SU-DHL-6 (cell line): ENCODE data around the gene TARS3.

ENCODE experiments used
- H2AFZ ChIP-seq: fragments of 200-600 bp; sonication (generic); 2 replicates; pipeline ENCODE4 v1.6.1; 2014; ENCODE audit warnings: low read depth, mild to moderate bottlenecking, moderate library complexity, mixed read lengths, antibody characterized with exemption, low read length; ENCODE audit not compliant: severe bottlenecking
- H3F3A ChIP-seq: fragments of 200-600 bp; shearing (Covaris generic); 2 replicates; pipeline ENCODE4 v1.6.0; 2016; ENCODE audit warnings: antibody characterized with exemption, mild to moderate bottlenecking; ENCODE audit not compliant: insufficient read depth
- H3K27ac ChIP-seq: fragments of 200-600 bp; sonication (generic); 2 replicates; pipeline ENCODE4 v1.5.1; 2016; ENCODE audit warnings: low read depth, mild to moderate bottlenecking, low read length, moderate library complexity, mixed read lengths
- H3K27me3 ChIP-seq: fragments of 200-600 bp; sonication (generic), shearing (Covaris generic); 2 replicates; pipeline ENCODE4 v1.6.0; 2014; ENCODE audit warnings: mild to moderate bottlenecking, low read length
- H3K36me3 ChIP-seq: fragments of 200-600 bp; sonication (generic); 2 replicates; pipeline ENCODE4 v1.6.1; 2014; ENCODE audit warnings: mild to moderate bottlenecking, low read length, mixed read lengths
- H3K4me2 ChIP-seq: fragments of 300-600, 200-600 bp; shearing (Covaris generic), sonication (generic); 2 replicates; pipeline ENCODE4 v1.6.0; 2014; ENCODE audit warnings: low read length, low read depth, mild to moderate bottlenecking; ENCODE audit not compliant: poor library complexity, severe bottlenecking
- H3K4me3 ChIP-seq: fragments of 200-600 bp; sonication (generic); 2 replicates; pipeline ENCODE4 v1.5.1; 2014; ENCODE audit warnings: antibody characterized with exemption, low read length, mild to moderate bottlenecking, mixed read lengths; ENCODE audit not compliant: insufficient read depth, poor library complexity, severe bottlenecking
- H3K79me2 ChIP-seq: fragments of 200-600 bp; sonication (generic); 2 replicates; pipeline ENCODE4 v1.6.1; 2014; ENCODE audit warnings: mild to moderate bottlenecking, low read length, moderate library complexity; ENCODE audit not compliant: insufficient read depth
- H3K9ac ChIP-seq: fragments of 200-600 bp; sonication (generic); 2 replicates; pipeline ENCODE4 v1.7.0; 2014; ENCODE audit warnings: mild to moderate bottlenecking, low read length
- H3K9me2 ChIP-seq: fragments of 200-600 bp; sonication (generic); replicated peaks from 2 replicates; pipeline ENCODE4 v1.6.1; 2014; ENCODE audit warnings: low read length; ENCODE audit not compliant: insufficient read depth
- H3K9me3 ChIP-seq: fragments of 200-600 bp; sonication (generic); 2 replicates; pipeline ENCODE4 v1.6.1; 2014; ENCODE audit warnings: low read length, mixed read lengths; ENCODE audit not compliant: insufficient read depth
- H4K20me1 ChIP-seq: fragments of 200-600 bp; sonication (generic); 2 replicates; pipeline ENCODE4 v1.6.1; 2014; ENCODE audit warnings: low read depth, mild to moderate bottlenecking, antibody characterized with exemption, low read length, moderate library complexity, mixed read lengths
- EZH2phosphoT487 ChIP-seq: fragments of 200-600 bp; sonication (generic), shearing (Covaris generic); conservative IDR thresholded peaks from 2 replicates; pipeline ENCODE4 v1.6.1; 2018; ENCODE audit warnings: mild to moderate bottlenecking, antibody characterized with exemption, low read length, moderate library complexity, mixed read lengths
- TF ChIP-seq, protein P1 (sequence below): fragments of 200-600 bp; sonication (generic); IDR thresholded peaks from one replicate; pipeline ENCODE4 v1.5.1; 2017; ENCODE audit warnings: antibody characterized with exemption, mild to moderate bottlenecking, low read length, moderate library complexity; ENCODE audit not compliant: insufficient read depth, poor library complexity, severe bottlenecking

The TARS3 gene

GRCh38 chr15:101611580-101612299, 112.5 kb downstream of the TARS3 start:
- no peak for TF ChIP-seq EZH2phosphoT487
- TF ChIP-seq, protein P1, sequence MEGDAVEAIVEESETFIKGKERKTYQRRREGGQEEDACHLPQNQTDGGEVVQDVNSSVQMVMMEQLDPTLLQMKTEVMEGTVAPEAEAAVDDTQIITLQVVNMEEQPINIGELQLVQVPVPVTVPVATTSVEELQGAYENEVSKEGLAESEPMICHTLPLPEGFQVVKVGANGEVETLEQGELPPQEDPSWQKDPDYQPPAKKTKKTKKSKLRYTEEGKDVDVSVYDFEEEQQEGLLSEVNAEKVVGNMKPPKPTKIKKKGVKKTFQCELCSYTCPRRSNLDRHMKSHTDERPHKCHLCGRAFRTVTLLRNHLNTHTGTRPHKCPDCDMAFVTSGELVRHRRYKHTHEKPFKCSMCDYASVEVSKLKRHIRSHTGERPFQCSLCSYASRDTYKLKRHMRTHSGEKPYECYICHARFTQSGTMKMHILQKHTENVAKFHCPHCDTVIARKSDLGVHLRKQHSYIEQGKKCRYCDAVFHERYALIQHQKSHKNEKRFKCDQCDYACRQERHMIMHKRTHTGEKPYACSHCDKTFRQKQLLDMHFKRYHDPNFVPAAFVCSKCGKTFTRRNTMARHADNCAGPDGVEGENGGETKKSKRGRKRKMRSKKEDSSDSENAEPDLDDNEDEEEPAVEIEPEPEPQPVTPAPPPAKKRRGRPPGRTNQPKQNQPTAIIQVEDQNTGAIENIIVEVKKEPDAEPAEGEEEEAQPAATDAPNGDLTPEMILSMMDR: no peak
- Histone ChIP-seq H3K27me3 (no peaks in the 10 kb centered on the region), H3K9me2 (no peaks in the 10 kb centered on the region)

GRCh38 chr15:101611007-101611406, 113.3 kb downstream of the TARS3 start:
- Histone ChIP-seq H3K9ac (no peak overlapping the region), H3K27ac (no peak overlapping the region), H3K27me3 (no peaks in the 10 kb centered on the region), H3K9me3 (no peaks in the 10 kb centered on the region), H3K4me3 (no peak overlapping the region), H4K20me1 (no peaks in the 10 kb centered on the region), H2AFZ (no peak overlapping the region), H3F3A (no peaks in the 10 kb centered on the region), H3K9me2 (no peaks in the 10 kb centered on the region), H3K79me2 (no peaks in the 10 kb centered on the region), H3K4me2 (no peak overlapping the region), H3K36me3 (no peaks in the 10 kb centered on the region)
- TF ChIP-seq, protein P1: no peak
- TF ChIP-seq EZH2phosphoT487: no peak

More at GRCh38 chr15:101611580-101612299, 112.5 kb downstream of the TARS3 start:
- H4K20me1 ChIP-seq: no peaks in the 10 kb centered on the region
- no peaks in the 10 kb centered on the region for H3F3A ChIP-seq
- H3K36me3 ChIP-seq: no peaks in the 10 kb centered on the region
- no peak overlapping the region for H3K4me2 ChIP-seq
- no peaks in the 10 kb centered on the region for H3K79me2 ChIP-seq
- H3K27ac ChIP-seq: no peak overlapping the region
- H3K9me3 ChIP-seq: no peaks in the 10 kb centered on the region
- H2AFZ ChIP-seq: no peak overlapping the region
- no peak overlapping the region for H3K4me3 ChIP-seq
- no peak overlapping the region for H3K9ac ChIP-seq

DNA sequence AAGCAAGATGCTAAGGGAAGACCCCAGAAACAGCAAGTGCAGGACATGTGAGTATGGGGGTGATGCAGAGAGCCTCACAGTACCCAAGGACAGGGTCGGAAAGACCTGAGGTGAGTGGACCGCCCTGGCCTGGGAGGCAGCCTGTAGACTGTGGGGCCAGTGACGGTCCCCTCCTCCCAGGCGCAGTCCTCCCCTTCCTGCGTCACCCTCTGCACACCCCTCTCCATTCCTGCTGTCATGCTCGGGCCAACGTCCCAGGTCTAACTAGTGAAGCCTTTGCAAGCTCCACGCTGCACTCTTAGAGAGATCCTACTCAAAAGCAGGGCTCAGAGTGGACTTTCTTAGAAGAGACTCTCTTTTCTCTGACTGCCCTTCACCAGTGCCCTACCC, 113.7 kb downstream of the TARS3 start:
- Histone ChIP-seq H3F3A (no peaks in the 10 kb centered on the region), H2AFZ (no peak overlapping the region), H3K27ac (no peak overlapping the region), H4K20me1 (no peaks in the 10 kb centered on the region), H3K79me2 (no peaks in the 10 kb centered on the region), H3K27me3 (no peaks in the 10 kb centered on the region), H3K9me3 (no peaks in the 10 kb centered on the region), H3K4me2 (no peak overlapping the region), H3K36me3 (no peaks in the 10 kb centered on the region), H3K9me2 (no peaks in the 10 kb centered on the region), H3K9ac (no peak overlapping the region), H3K4me3 (no peak overlapping the region)
- TF ChIP-seq, protein P1: no peak
- no peak for TF ChIP-seq EZH2phosphoT487
